Measurements from ENCODE around the gene CAMK1D.
"Not testable (repeated sequence)": the region's sequence is repeated elsewhere in the genome, so short reads cannot be mapped to it uniquely, and the experiment has no call there.

CAMK1D gene

GRCh38 chr10:12430406-12430982 is 81.1 kb downstream of the CAMK1D start:
- in situ Hi-C loops (cut with HindIII; ENCODE audit: low sequenced_read_pairs), result no loop called here

GRCh38 chr10:12431151-12432101 is 82.1 kb downstream of the CAMK1D start:
- in situ Hi-C loops (cut with HindIII; ENCODE audit: low sequenced_read_pairs), result no loop called here
- TF ChIP-seq CTCF (IDR thresholded peaks at IDR 0.05; ENCODE audit: low read depth, low read length), result no peak

More at GRCh38 chr10:12430406-12430982, 81.1 kb downstream of the CAMK1D start:
- TF ChIP-seq CTCF (IDR thresholded peaks at IDR 0.05; ENCODE audit: low read depth, low read length), result no peak
- H3K4me3 ChIP-seq (ENCODE audit: low read depth, low read length), result no peak overlapping the region
- DNase-seq (ENCODE audit: low read depth, low spot score), result no peak

GRCh38 chr10:12432402-12433189 is 83.2 kb downstream of the CAMK1D start:
- in situ Hi-C loops (cut with HindIII; ENCODE audit: low sequenced_read_pairs), result no loop called here
- no peak for TF ChIP-seq CTCF (IDR thresholded peaks at IDR 0.05; ENCODE audit: low read depth, low read length)
- H3K4me3 ChIP-seq (ENCODE audit: low read depth, low read length), result no peak overlapping the region
- no peak for DNase-seq (ENCODE audit: low read depth, low spot score)

More at GRCh38 chr10:12431151-12432101, 82.1 kb downstream of the CAMK1D start:
- no peak for DNase-seq (ENCODE audit: low read depth, low spot score)
- H3K4me3 ChIP-seq (ENCODE audit: low read depth, low read length), result no peak overlapping the region

- no peak for TF ChIP-seq CTCF (IDR thresholded peaks at IDR 0.05; ENCODE audit: low read depth, low read length)
- in situ Hi-C loops (cut with HindIII; ENCODE audit: low sequenced_read_pairs), result no loop called here
- no peak overlapping the region for H3K4me3 ChIP-seq (ENCODE audit: low read depth, low read length)
- no peak for DNase-seq (ENCODE audit: low read depth, low spot score)
Measured at GRCh38 chr10:12434277-12434676, 84.9 kb downstream of the CAMK1D start.

- in situ Hi-C loops (cut with HindIII; ENCODE audit: low sequenced_read_pairs); H3K4me3 ChIP-seq (ENCODE audit: low read depth, low read length); DNase-seq (ENCODE audit: low read depth, low spot score): not testable (repeated sequence)
Measured at GRCh38 chr10:12434677-12435076, 85.3 kb downstream of the CAMK1D start.

GRCh38 chr10:12435348-12435747 is 86.0 kb downstream of the CAMK1D start:
- H3K4me3 ChIP-seq (ENCODE audit: low read depth, low read length), result no peak overlapping the region
- TF ChIP-seq CTCF (IDR thresholded peaks at IDR 0.05; ENCODE audit: low read depth, low read length), result no peak
- in situ Hi-C loops (cut with HindIII; ENCODE audit: low sequenced_read_pairs), result no loop called here
- no peak for DNase-seq (ENCODE audit: low read depth, low spot score)

All from astrocyte of the spinal cord (primary cell).